HG03342 (cell line): ENCODE results near the gene MRGPRX2.

Experiments used
- ATAC-seq: cut with Tn5 transposase; IDR thresholded peaks from one replicate; pipeline ENCODE4 v1.9.1; 2021; ENCODE audit warnings: mild to moderate bottlenecking, moderate library complexity; ENCODE audit not compliant: unreplicated experiment

Gene MRGPRX2

GRCh38 chr11:19060629-19061028 lies at the start of gene MRGPRX2:
TSS of gene MRGPRX2 (minus strand) at chr11:19060717. CDS start at chr11:19056402, 4,315 bp downstream.
- ATAC-seq: no peak

GRCh38 chr11:19110295-19110694 lies 49.8 kb upstream of the MRGPRX2 start:
- no peak for ATAC-seq

GRCh38 chr11:19107125-19107524 lies 46.6 kb upstream of the MRGPRX2 start:
- no peak for ATAC-seq

- ATAC-seq: no peak
Observed at GRCh38 chr11:19105011-19105410, 44.5 kb upstream of the MRGPRX2 start.

- no peak for ATAC-seq
Observed at GRCh38 chr11:19102521-19102900, 42.0 kb upstream of the MRGPRX2 start.

- no peak for ATAC-seq
Observed at GRCh38 chr11:19101796-19102520, 41.4 kb upstream of the MRGPRX2 start.

- no peak for ATAC-seq
Observed at GRCh38 chr11:19100885-19101284, 40.4 kb upstream of the MRGPRX2 start.

- ATAC-seq: no peak
Observed at GRCh38 chr11:19099093-19099492, 38.6 kb upstream of the MRGPRX2 start.

- ATAC-seq: no peak
Observed at GRCh38 chr11:19094859-19095258, 34.3 kb upstream of the MRGPRX2 start.

- ATAC-seq: no peak
Observed at GRCh38 chr11:19093976-19094375, 33.5 kb upstream of the MRGPRX2 start.

- ATAC-seq: no peak
Observed at GRCh38 chr11:19092850-19093249, 32.3 kb upstream of the MRGPRX2 start.

- no peak for ATAC-seq
Observed at GRCh38 chr11:19092342-19092741, 31.8 kb upstream of the MRGPRX2 start.

- ATAC-seq: no peak
Observed at GRCh38 chr11:19091366-19091765, 30.8 kb upstream of the MRGPRX2 start.

- no peak for ATAC-seq
Observed at GRCh38 chr11:19089421-19089820, 28.9 kb upstream of the MRGPRX2 start.

- ATAC-seq: no peak
Observed at GRCh38 chr11:19088791-19089190, 28.3 kb upstream of the MRGPRX2 start.

GRCh38 chr11:19087658-19088057 lies 27.1 kb upstream of the MRGPRX2 start:
- no peak for ATAC-seq

GRCh38 chr11:19084661-19085315 lies 24.3 kb upstream of the MRGPRX2 start:
- no peak for ATAC-seq

GRCh38 chr11:19083166-19083565 lies 22.6 kb upstream of the MRGPRX2 start:
- no peak for ATAC-seq

GRCh38 chr11:19080579-19080993 lies 20.1 kb upstream of the MRGPRX2 start:
- ATAC-seq: no peak

- no peak for ATAC-seq
Observed at GRCh38 chr11:19079643-19080440, 19.3 kb upstream of the MRGPRX2 start.

GRCh38 chr11:19077965-19078364 lies 17.4 kb upstream of the MRGPRX2 start:
- ATAC-seq: no peak
